Keratinocyte (primary cell): ENCODE measurements around the gene SREBF2. TPM values are rescaled to one million over a fixed set of nuclear protein-coding genes. Genes with fewer than 3 reads are reported as not detected.

Source experiments
- DNase-seq: peaks from one replicate; pipeline ENCODE4 v3.0.0-alpha.2; 2011; ENCODE audit warnings: low read depth, missing footprints, low spot score
- FAIRE-seq: peaks from 2 replicates; lab custom pipeline; 2011; peaks lifted over from hg19 to GRCh38; lab: Jason Lieb, UNC
- H2AFZ ChIP-seq: 2 replicates; pipeline ENCODE4 v1.6.0; 2012; ENCODE audit warnings: low read length, control low read depth, inconsistent platforms; ENCODE audit not compliant: control insufficient read depth
- H3K27ac ChIP-seq: 2 replicates; pipeline ENCODE4 v1.5.1; 2011; ENCODE audit warnings: low read length; ENCODE audit not compliant: control insufficient read depth, insufficient read depth
- H3K27me3 ChIP-seq: 3 replicates; pipeline ENCODE4 v1.6.0; 2011; ENCODE audit warnings: low read length; ENCODE audit not compliant: control insufficient read depth, insufficient read depth; ENCODE audit errors: extremely low read depth
- H3K36me3 ChIP-seq, 2 experiments: 2 replicates in 1 of 2; 3 replicates in 1 of 2; pipeline ENCODE4 v1.5.1; 2011; ENCODE audit warnings: low read length in 2 of 2, mild to moderate bottlenecking in 1 of 2; ENCODE audit not compliant: control insufficient read depth in 2 of 2, insufficient read depth in 2 of 2; ENCODE audit errors: extremely low read depth in 1 of 2
- H3K4me1 ChIP-seq: 3 replicates; pipeline ENCODE4 v1.5.1; 2011; ENCODE audit warnings: low read length; ENCODE audit not compliant: control insufficient read depth, insufficient read depth; ENCODE audit errors: extremely low read depth
- H3K4me2 ChIP-seq: 3 replicates; pipeline ENCODE4 v1.6.0; 2011; ENCODE audit warnings: low read depth, low read length; ENCODE audit not compliant: control insufficient read depth, insufficient read depth; ENCODE audit errors: extremely low read depth
- H3K4me3 ChIP-seq, 3 experiments: fragments of 200-600 bp in 1 of 3; sonication (generic) in 1 of 3; 2 replicates in 2 of 3; 3 replicates in 1 of 3; pipeline ENCODE4 v1.5.1; 2011 to 2016; ENCODE audit warnings: low read length in 3 of 3, mild to moderate bottlenecking in 3 of 3, control low read depth in 2 of 3, inconsistent platforms in 1 of 3, low read depth in 1 of 3, mixed read lengths in 1 of 3, mixed run types in 1 of 3, moderate library complexity in 1 of 3; ENCODE audit not compliant: control insufficient read depth in 2 of 3, insufficient read depth in 2 of 3; ENCODE audit errors: extremely low read depth in 1 of 3
- H3K79me2 ChIP-seq: 2 replicates; pipeline ENCODE4 v1.6.0; 2012; ENCODE audit warnings: low read length; ENCODE audit not compliant: control insufficient read depth, insufficient read depth
- H3K9ac ChIP-seq: 3 replicates; pipeline ENCODE4 v1.6.0; 2011; ENCODE audit warnings: low read length; ENCODE audit not compliant: control insufficient read depth, insufficient read depth; ENCODE audit errors: extremely low read depth
- H3K9me1 ChIP-seq: 3 replicates; pipeline ENCODE4 v1.6.0; 2011; ENCODE audit warnings: low read length; ENCODE audit not compliant: control insufficient read depth, insufficient read depth; ENCODE audit errors: extremely low read depth
- H3K9me3 ChIP-seq: 2 replicates; pipeline ENCODE4 v1.5.1; 2012; ENCODE audit warnings: low read depth, low read length; ENCODE audit not compliant: control insufficient read depth
- H4K20me1 ChIP-seq: 3 replicates; pipeline ENCODE4 v1.6.0; 2011; ENCODE audit warnings: low read length; ENCODE audit not compliant: control insufficient read depth, insufficient read depth; ENCODE audit errors: extremely low read depth
- EZH2 ChIP-seq: IDR thresholded peaks from one replicate; pipeline ENCODE4 v1.6.1; 2012; ENCODE audit warnings: inconsistent platforms, mild to moderate bottlenecking, low read length, moderate library complexity
- dilution Hi-C: fragments of 300-500 bp; cut with MboI; formaldehyde crosslinking; loops from one replicate; pipeline ENCODE4 v1.7.0; 2020; ENCODE audit warnings: low sequenced_read_pairs; ENCODE audit not compliant: extremely low pct_ligation_motif_present
- polyA plus RNA-seq, 5 experiments: library from polyadenylated mRNA; depleted of rRNA in 3 of 5; stranded (reverse) in 3 of 5; stranded (forward) in 1 of 5; unstranded in 1 of 5; fragments of >200 nt; gene quantifications; 1 replicate in 1 of 5; 2 replicates in 3 of 5; 3 replicates in 1 of 5; pipeline versions ENCODE4 v1.2.1 to v1.2.3, GENCODE V29; 2011 to 2012; ENCODE audit warnings: missing spikeins in 2 of 5, low read depth in 1 of 5, low replicate concordance in 1 of 5
- TF ChIP-seq, protein P1 (sequence below), 3 experiments: IDR thresholded peaks in 1 of 3; conservative IDR thresholded peaks in 1 of 3; optimal IDR thresholded peaks in 1 of 3; 2 replicates in 2 of 3; 3 replicates in 1 of 3; pipeline versions ENCODE3 to v1.5.1; 2011; ENCODE audit warnings: low read length in 3 of 3, mild to moderate bottlenecking in 3 of 3, moderate library complexity in 2 of 3, control low read depth in 1 of 3, inconsistent platforms in 1 of 3; ENCODE audit not compliant: insufficient read depth in 2 of 3; ENCODE audit errors: extremely low read depth in 1 of 3

SREBF2 gene
- polyA plus RNA-seq, 1 donor (not counting 4 experiments of a cell fraction or from before 2014, with no cell fraction given), result 57.5 TPM

DNA sequence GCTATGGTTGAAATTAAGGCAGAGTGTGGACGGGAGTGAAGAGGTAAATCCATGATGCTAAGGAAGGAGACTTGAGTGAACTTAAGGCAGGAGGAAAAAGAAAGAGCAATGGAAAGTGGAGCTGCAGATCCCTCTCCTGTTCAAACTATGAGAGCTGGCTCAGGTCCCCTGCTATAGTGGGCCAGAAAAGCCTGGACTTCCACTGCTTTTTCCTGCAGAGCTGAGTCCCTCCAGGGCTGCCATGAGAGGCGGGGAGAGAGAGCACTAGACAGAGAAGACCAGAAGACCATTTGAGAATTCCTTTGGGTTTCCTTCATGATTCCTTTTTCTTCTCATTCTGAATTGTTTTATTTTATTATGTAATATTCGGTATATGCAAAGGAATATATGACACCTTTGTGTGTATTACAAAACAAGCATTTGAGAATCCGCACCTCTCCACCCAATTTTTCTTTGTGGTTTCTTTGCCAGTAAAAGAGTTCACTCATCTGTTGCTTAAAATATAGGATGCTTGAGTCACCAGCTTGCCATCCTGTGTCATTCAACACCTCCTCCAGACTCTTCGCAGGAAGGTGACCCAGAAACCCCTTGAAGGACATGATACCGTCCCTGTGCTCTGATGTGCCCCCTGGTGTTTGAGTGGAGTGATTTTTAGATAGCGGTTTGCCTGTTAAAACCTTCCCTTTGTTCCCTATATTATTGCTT lies 24.4 kb downstream of the SREBF2 start:
- TF ChIP-seq, protein P1, sequence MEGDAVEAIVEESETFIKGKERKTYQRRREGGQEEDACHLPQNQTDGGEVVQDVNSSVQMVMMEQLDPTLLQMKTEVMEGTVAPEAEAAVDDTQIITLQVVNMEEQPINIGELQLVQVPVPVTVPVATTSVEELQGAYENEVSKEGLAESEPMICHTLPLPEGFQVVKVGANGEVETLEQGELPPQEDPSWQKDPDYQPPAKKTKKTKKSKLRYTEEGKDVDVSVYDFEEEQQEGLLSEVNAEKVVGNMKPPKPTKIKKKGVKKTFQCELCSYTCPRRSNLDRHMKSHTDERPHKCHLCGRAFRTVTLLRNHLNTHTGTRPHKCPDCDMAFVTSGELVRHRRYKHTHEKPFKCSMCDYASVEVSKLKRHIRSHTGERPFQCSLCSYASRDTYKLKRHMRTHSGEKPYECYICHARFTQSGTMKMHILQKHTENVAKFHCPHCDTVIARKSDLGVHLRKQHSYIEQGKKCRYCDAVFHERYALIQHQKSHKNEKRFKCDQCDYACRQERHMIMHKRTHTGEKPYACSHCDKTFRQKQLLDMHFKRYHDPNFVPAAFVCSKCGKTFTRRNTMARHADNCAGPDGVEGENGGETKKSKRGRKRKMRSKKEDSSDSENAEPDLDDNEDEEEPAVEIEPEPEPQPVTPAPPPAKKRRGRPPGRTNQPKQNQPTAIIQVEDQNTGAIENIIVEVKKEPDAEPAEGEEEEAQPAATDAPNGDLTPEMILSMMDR (optimal IDR thresholded peaks at IDR 0.05 in 1 of 3, IDR thresholded peaks at IDR 0.05 in 1 of 3, conservative IDR thresholded peaks at IDR 0.05 in 1 of 3; ENCODE audit: extremely low read depth in 1 of 3, insufficient read depth in 2 of 3, low read length in 3 of 3), result peak; percentile 61 to 78 (median 69)
- TF ChIP-seq EZH2, result no peak
- Histone ChIP-seq H4K20me1 (peaks cover 8% of the 10 kb centered on the region), H2AFZ (no peak overlapping the region), H3K27ac (peak overlapping the region; percentile 68), H3K4me1 (peaks cover 41% of the 10 kb centered on the region), H3K4me3 (peak overlapping the region in 1 of 3 experiments; percentile 26), H3K9ac (no peak overlapping the region), H3K4me2 (peak overlapping the region; percentile 59), H3K9me1 (peaks cover 6% of the 10 kb centered on the region), H3K27me3 (no peaks in the 10 kb centered on the region), H3K9me3 (no peaks in the 10 kb centered on the region), H3K79me2 (peaks cover 79% of the 10 kb centered on the region), H3K36me3 (peaks cover 0 to 4% of the 10 kb centered on the region in 2 experiments)
- FAIRE-seq (peak; percentile 44), DNase-seq (peak; percentile 84)
- dilution Hi-C loops, result no loop called here

DNA sequence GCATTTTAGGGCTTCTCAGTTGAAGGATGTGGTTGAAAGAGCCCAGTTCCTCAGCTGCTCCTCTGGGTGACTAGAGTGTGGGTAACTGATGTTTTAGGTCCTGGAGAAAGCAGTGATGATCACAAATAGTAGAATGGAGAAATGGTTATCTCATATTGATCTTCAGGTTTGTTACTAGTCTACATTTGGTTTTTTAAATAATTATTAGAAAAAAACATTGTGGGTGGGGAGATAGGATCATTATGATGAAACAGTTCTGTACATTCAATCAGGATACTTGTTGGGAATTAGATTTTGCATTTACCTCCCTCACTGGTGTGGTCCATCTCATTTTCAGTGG lies 24.9 kb downstream of the SREBF2 start:
- dilution Hi-C loops, result no loop called here
- no peaks in the 10 kb centered on the region for H3K9me3 ChIP-seq
- FAIRE-seq, result no peak
- H3K36me3 ChIP-seq, result peaks cover 0 to 4% of the 10 kb centered on the region in 2 experiments
- peaks cover 41% of the 10 kb centered on the region for H3K4me1 ChIP-seq
- TF ChIP-seq EZH2, result no peak
- TF ChIP-seq, protein P1 (optimal IDR thresholded peaks at IDR 0.05 in 1 of 3, IDR thresholded peaks at IDR 0.05 in 1 of 3, conservative IDR thresholded peaks at IDR 0.05 in 1 of 3; ENCODE audit: extremely low read depth in 1 of 3, insufficient read depth in 2 of 3, low read length in 3 of 3), result no peak
- peaks cover 9% of the 10 kb centered on the region for H4K20me1 ChIP-seq
- H3K27ac ChIP-seq, result peak overlapping the region; percentile 58
- no peak overlapping the region for H3K9ac ChIP-seq
- no peak for DNase-seq
- no peak overlapping the region for H3K4me3 ChIP-seq
- H3K27me3 ChIP-seq, result no peaks in the 10 kb centered on the region
- H3K9me1 ChIP-seq, result peaks cover 6% of the 10 kb centered on the region
- peaks cover 79% of the 10 kb centered on the region for H3K79me2 ChIP-seq
- H2AFZ ChIP-seq, result no peak overlapping the region
- no peak overlapping the region for H3K4me2 ChIP-seq
